Germinal center (tissue), 1 donor: ENCODE results near the gene ASXL3.
A peak's percentile ranks its signal among the peaks of the same experiment; 100 is the strongest.

Experiments used
- DNase-seq: peaks from one replicate; pipeline ENCODE4 v3.0.0; 2012; ENCODE audit warnings: mixed read lengths, low spot score

The ASXL3 gene

GRCh38 chr18:33577685-33578517 is at the start of gene ASXL3:
Gene ASXL3 (plus strand): TSS chr18:33578219. CDS start chr18:33578632, 413 bp downstream.
- DNase-seq: peak; percentile 24

- DNase-seq: no peak
These were observed 45.0 kb upstream of the ASXL3 start for GRCh38 chr18:33532978-33533377.

DNA sequence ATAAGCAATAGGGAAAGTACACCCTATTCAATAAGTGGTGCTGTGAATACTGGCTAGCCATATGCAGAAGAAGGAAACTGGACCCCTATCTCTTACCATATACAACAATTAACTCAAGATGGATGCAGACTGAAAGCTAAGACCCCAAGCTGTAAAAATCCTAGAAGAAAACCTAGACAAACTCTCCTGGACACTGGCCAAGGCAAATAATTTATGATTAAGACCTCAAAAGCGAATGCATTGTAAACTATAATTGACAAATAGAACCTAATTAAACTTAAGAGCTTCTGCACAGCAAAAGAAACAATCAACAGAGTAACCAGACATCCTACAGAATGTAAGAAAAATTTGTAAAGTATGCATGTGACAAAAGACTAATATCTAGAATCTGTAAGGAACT is 41.1 kb upstream of the ASXL3 start:
- DNase-seq: no peak

DNA sequence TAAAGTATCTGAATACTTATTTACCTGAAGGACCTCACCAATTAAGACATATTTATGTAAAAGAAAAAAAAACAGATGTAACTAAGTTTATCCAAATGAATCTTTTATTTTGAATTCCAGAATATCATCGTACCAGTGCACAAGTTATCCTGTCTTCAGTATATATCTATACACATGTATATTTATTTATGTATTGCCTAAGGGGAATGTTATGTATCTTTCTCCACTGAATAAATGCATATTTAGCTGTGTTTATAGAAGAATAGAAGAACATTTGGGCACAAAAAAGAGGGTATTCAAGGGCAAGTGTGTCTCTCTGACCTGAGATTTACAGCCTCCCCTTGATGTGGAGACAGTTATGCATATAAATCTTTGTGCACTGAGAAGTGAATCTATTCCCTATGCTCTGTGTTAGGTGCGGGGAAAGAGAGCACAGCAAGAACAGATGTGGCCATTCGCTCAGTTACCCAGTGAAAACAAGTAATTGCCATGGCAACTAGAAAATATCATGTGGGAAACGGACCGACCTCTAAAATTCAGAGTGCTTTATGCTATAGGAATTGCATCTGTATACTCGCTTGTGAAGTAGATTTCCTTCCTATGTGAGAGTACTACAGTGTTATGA is 39.5 kb upstream of the ASXL3 start:
- no peak for DNase-seq

DNA sequence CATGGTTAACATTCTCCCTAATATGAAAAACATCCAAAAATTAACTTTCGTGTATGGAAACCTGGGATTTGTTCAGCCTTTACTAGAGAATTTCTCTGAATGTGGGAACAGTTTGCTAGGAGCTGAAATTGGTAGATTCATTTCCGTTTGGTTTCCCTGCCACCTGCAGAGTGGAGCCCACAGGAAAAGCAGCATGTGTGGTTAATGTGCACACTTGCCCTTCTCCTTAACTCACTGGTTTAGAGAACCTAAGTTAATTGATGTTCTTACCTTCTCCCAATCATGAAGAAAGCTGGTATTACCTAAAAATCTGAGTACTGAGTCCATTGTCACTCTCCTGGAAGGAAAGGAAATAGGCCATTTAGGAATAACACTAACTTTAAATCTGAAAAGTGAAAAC is 37.6 kb upstream of the ASXL3 start:
- DNase-seq: no peak

DNA sequence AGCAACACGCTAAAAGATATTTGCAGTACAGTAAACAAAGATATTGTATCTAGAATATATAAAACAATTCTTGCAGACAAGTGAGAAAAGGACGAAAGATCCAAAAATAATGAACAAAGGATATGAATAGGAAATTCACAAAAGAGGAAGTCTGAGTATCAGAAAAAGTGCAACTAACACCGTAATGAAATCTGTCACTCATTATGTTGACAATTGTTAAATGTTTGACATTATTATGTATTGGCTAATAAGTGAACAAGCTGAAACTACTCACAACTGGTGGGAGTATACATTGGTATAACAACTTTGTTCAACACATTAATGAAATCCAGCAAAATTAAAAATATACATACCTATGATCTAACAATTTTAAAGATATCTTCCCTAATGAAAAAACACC is 36.7 kb upstream of the ASXL3 start:
- DNase-seq: no peak

DNA sequence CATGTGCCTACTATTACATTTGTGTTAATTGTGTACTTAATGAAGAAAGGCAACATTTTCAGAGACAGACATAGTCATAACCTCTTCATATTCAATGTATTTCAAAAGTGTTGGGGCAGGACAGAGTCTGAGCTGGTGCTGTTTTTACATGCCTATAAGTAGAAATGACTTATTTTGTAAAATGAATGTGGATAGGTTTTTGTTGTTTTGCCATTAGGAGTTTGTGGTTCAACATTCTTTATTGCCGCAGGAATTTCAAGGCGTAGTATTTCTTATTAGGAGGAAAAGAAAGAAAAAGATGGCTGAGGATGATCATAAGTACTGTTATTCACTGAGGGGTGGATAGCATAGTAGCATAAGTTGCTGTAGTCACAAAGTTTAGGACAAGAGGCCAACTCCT is 21.2 kb upstream of the ASXL3 start:
- no peak for DNase-seq

DNA sequence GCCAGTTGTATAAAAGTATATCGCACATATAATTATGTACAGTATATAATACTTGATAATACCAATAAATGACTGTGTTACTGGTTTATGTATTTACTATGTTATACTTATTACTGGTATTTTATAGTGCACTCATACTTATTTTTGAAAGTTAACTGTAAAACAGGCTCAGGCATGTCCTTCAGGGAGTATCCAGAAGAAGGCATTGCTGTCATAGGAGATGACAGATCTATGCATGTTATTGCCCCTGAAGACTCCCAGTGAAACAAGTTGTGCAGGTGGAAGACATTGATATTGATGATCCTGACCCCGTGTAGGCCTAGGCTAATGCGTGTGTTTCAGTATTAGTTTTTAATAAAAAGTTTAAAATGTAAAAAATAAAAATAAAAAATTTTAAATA is 20.3 kb upstream of the ASXL3 start:
- no peak for DNase-seq

GRCh38 chr18:33558529-33558928 is 19.5 kb upstream of the ASXL3 start:
- DNase-seq: no peak

- no peak for DNase-seq
These were observed 17.2 kb upstream of the ASXL3 start for GRCh38 chr18:33560686-33561370.

GRCh38 chr18:33562741-33563140 is 15.3 kb upstream of the ASXL3 start:
- DNase-seq: no peak

DNA sequence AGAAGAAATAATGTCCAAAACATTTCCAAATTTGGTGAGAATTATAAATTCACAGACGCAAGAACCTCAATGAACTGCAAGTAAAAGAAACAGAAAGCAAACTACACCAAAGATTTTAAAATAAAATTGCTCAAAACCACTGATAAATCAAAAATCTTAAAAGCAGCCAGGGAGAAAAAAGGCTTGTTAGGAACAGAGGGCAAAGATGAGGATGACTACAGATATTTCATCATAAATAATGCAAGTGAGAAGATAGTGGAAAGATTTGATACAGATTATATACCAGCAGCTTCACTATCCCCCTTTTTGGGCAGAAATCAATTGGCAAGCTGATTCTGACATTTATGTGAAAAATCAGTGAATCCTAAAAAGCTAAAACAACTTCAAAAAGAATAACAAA is 10.3 kb upstream of the ASXL3 start:
- no peak for DNase-seq

DNA sequence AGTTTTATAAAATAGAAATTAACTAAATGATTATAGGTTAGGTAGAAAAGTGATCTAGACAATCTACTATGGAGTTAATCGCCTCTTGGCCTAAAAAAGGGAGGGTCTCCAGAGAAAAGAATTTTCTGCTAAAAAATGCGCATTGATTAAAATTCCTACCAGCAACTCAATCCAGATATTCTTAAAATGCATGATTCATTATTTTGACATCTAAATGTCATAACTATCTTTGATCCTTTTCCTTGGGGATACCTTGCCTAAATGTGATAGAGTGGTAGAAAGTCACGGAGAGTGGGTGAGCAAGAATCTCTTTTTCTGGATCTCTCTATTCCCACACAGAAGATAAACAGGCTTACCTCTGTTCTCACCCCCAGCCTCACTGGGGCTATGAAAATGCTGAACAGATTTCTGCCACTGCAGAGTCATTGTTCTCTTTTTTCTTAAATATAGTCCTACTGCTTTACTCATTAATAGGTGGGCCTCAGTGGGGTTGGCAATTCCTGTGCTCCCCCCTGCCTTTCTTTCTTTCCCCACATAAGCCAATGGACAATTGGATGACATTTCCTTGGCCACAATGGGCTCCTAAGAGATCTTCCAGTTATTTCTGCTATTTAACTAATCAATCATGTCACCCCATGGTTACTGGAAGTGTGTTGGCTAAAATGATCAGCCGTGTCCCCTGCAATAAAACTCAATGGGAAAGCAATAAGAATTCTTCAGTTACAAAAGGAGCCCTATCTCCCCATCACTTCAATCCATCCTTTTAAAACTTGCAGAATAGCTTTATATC is 5.8 kb upstream of the ASXL3 start:
- no peak for DNase-seq

GRCh38 chr18:33573193-33573592 is 4.8 kb upstream of the ASXL3 start:
- no peak for DNase-seq

GRCh38 chr18:33575451-33575850 is 2.6 kb upstream of the ASXL3 start:
- no peak for DNase-seq

- DNase-seq: peak; percentile 3
These were observed 896 bp upstream of the ASXL3 start for GRCh38 chr18:33576999-33577646.

DNA sequence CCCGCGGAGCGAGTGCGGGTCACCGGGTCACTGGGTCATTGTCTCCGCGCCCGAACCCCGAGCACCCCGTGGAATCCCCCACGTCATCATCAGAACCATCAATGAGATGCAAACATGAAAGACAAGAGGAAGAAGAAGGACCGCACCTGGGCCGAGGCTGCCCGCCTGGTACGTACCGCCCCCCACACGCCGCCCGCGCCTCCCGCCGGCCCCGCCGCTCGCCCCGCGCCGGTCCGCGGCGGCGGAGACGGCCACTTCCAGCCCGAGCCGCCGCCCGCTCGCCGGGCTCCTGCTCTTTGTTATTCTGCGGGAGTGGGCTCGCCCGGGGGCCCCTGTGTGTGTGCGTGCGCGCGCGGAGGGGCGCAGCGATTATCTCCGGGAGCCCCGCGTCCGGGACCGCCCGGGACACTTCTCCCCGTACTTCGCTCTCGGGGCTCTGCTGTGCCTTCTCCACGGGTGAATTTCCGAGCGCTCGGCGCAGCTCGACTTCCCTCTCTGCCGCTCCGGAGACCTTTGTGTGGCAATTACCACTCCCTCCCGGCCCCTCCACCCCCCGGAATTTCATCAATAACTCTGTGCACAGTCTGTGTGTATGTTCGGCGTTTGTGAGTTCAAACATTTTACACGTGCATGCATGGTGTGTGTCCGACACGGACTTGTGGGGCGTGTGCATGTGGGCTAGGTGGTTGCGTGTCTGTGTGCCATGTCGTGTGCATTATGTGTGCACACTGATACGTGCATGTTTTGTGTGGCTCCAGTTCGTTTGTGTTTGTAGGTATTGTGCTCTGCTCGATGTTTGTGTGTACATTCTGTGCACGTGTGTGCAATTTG is 714 bp downstream of the ASXL3 start:
- peak; percentile 16 for DNase-seq

DNA sequence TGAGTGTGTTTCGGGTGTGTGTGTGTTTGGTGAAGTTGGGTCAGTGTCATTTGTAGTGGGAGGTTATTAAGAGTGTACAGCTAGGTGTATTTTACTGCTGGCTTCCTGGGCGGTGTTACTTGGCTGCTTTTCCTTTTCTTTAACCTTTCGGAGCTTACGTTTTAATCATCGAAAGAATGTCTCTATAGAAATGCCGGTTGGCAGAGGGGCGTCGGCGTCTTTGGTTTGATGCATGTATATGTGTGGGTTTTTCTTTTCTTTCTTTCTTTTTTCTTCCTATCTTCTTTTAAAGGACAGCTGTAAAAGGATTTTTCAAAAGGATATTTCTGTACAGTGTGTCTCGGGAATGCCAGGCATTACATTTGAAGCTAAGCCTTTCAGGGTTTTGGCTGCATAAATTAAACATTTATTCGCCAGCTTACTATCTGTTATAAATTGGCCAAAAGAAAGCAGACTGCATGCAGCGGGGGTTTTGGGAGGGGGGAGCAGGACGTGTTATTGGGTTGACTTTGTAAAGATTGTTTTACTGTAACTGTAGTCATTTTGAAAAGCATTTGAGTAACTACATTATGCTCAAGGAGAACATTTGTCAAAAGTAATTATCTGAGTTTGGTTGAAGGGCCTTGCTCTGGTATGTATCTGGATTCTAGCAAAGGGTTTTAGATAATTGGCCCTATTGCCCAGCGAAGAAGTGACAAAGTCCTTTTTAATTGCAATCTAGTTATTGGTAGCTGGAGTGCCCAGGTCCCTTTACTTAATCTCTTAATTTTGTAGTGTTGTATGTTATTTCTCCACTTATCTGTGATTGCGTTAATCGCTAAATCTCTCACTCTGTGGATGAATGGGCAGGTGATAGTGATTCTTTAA is 1.6 kb downstream of the ASXL3 start:
- no peak for DNase-seq

DNA sequence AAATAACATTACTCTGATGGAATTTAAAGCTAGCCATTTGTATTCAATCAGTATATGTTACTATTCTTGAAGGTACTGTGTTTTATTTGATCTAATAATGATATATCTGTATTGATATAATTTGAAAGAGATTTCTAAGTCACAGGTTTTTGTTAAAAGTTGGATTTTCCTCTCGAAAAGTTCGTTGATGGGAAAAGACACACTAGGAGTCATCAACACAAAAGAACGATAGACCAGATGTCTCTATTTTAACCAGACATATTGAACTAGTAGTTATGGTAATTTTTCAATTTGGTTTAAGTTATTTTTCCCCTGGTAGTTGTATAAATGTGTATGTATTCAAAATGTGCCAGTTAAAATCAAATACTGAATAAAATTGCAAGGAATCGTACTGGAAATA is 2.5 kb downstream of the ASXL3 start:
- DNase-seq: no peak

- DNase-seq: no peak
These were observed 3.8 kb downstream of the ASXL3 start for GRCh38 chr18:33581856-33582255.
